DMS79 (cell line): ENCODE measurements around the gene CUL1.

Source experiments
- DNase-seq: peaks from one replicate; lab custom pipeline; 2025; lab: John Stamatoyannopoulos, UW

CUL1 gene

GRCh38 chr7:148761499-148762278 lies 63.0 kb downstream of the CUL1 start:
- DNase-seq, result no peak

- DNase-seq, result no peak
Observed at GRCh38 chr7:148763622-148764021, 64.9 kb downstream of the CUL1 start.

- no peak for DNase-seq
Observed at GRCh38 chr7:148770004-148770403, 71.3 kb downstream of the CUL1 start.

GRCh38 chr7:148772297-148773089 lies 73.8 kb downstream of the CUL1 start:
- DNase-seq, result no peak

- DNase-seq, result peak; percentile 42
Observed at GRCh38 chr7:148773334-148773733, 74.6 kb downstream of the CUL1 start.

GRCh38 chr7:148774471-148774870 lies 75.8 kb downstream of the CUL1 start:
- DNase-seq, result no peak

- no peak for DNase-seq
Observed at GRCh38 chr7:148782757-148783456, 84.2 kb downstream of the CUL1 start.

- no peak for DNase-seq
Observed at GRCh38 chr7:148783801-148784527, 85.3 kb downstream of the CUL1 start.

GRCh38 chr7:148787571-148788295 lies 89.0 kb downstream of the CUL1 start:
- no peak for DNase-seq

- DNase-seq, result no peak
Observed at GRCh38 chr7:148789220-148789619, 90.5 kb downstream of the CUL1 start.

- DNase-seq, result no peak
Observed at GRCh38 chr7:148790131-148790726, 91.5 kb downstream of the CUL1 start.

GRCh38 chr7:148790850-148791249 lies 92.1 kb downstream of the CUL1 start:
- DNase-seq, result no peak

GRCh38 chr7:148791546-148791945 lies 92.8 kb downstream of the CUL1 start:
- no peak for DNase-seq

- no peak for DNase-seq
Observed at GRCh38 chr7:148793590-148793989, 94.9 kb downstream of the CUL1 start.

GRCh38 chr7:148794476-148794875 lies 95.8 kb downstream of the CUL1 start:
- DNase-seq, result no peak

- DNase-seq, result no peak
Observed at GRCh38 chr7:148796841-148797240, 98.1 kb downstream of the CUL1 start.

GRCh38 chr7:148799893-148800555 lies 101.3 kb downstream of the CUL1 start:
- DNase-seq, result no peak

- no peak for DNase-seq
Observed at GRCh38 chr7:148800677-148801076, 102.0 kb downstream of the CUL1 start.

GRCh38 chr7:148802101-148802493 lies 103.4 kb downstream of the CUL1 start:
- no peak for DNase-seq

GRCh38 chr7:148803094-148803493 lies 104.4 kb downstream of the CUL1 start:
- DNase-seq, result no peak
